C1 segment of cervical spinal cord (tissue), 14 donors: ENCODE measurements around the gene DLGAP1.

Experiments used
- DNase-seq, 14 donors: peaks; one replicate each; lab custom pipeline; 2025; lab: John Stamatoyannopoulos, UW

The DLGAP1 gene

DNA sequence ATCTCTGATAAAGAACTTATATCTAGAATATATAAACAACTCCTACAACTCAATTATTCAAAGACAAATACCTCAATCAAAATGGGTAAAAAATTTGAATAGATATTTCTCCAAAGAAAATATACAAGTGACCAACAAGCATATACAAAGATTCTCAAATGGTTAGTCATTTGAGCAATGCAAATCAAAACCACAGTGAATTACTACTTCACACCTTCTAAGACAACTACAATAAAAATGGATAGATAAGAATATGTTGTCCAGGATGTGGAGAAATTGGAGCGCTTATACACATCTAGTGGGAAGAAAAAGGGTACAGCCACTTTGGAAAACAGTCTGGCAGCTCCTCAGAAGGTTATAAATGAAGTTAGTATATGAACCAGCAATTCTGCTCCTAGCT, 672.2 kb downstream of the DLGAP1 start:
- no peak for DNase-seq

DNA sequence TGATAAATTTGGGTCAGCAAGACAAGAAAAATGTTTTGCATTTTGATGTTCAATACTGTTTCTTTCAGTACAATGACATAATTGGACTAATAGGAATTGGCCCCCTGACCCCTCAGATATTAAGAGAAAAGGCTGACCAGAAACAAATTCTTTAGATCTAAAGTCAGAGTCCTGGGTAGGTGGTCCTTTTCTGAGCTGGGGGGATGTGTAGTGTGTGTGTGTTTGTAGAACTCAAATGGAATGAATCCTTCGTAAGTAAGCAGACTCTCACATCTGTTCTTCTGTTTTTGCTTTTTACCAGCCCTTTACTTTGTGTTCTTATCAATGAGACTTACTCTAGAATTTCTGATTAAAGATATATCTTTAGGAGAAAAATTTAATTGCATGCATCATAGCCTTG, 677.4 kb downstream of the DLGAP1 start:
- DNase-seq, result no peak

GRCh38 chr18:3777122-3777521, 678.0 kb downstream of the DLGAP1 start:
- no peak for DNase-seq

- no peak for DNase-seq
These were observed 679.1 kb downstream of the DLGAP1 start for GRCh38 chr18:3775996-3776395.

GRCh38 chr18:3773303-3773702, 681.8 kb downstream of the DLGAP1 start:
- no peak for DNase-seq

GRCh38 chr18:3771121-3771971, 683.8 kb downstream of the DLGAP1 start:
- DNase-seq, result peak; percentile 36 to 91 (median 80)

DNA sequence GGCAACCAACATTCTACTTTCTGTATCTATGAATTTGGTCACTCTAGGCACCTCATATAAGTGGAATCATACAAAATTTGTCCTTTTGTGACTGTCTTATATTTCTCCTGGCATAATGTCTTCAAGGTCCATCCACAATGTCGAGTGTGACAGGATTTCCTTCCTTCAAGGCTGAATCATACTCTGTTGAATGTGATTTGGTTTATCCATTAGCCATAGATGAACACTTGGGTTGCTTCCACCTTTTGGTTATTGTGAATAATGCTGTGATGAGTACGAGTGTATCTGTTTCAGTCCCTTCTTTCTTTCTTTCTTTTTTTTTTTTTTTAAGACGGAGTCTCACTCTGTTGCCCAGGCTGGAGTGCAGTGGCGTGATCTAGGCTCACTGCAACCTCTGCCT, 693.8 kb downstream of the DLGAP1 start:
- no peak for DNase-seq

DNA sequence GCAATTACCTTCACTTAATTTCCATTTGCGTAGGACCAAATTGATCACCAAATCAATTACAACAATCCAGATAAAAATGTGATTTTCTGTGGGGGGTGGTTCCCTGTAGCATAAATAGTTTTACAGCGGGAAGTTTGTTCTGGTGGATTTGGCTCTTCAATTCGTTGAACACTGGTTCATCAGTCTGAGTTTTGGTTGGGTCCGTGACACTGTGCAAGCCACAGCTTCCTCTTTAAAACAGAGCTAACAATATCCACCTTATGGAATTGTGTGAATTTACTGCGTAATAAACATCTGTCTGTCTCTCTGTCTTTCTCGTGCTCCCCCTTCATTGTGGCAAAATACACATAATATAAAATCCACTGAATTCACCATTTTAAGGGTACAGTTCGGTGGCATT, 694.4 kb downstream of the DLGAP1 start:
- DNase-seq, result no peak

DNA sequence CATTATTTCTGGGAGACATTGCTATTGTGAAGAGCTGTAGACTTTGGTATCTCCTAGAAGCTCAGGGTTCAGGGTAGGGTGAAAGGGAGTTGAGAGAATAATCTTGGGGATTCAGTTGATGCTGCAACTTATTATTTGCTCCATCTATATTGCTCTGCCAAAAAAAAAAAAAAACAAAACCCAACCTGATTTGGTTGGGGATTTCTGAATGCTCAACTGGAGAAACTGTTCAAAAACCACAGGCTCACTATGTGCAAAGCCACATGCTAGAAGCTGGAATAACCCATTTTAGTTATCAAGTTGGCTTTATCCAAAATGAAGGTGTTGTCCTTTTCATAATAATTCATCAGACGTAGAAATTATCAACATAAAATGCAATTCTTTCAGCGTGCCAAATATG, 696.0 kb downstream of the DLGAP1 start:
- DNase-seq, result no peak

DNA sequence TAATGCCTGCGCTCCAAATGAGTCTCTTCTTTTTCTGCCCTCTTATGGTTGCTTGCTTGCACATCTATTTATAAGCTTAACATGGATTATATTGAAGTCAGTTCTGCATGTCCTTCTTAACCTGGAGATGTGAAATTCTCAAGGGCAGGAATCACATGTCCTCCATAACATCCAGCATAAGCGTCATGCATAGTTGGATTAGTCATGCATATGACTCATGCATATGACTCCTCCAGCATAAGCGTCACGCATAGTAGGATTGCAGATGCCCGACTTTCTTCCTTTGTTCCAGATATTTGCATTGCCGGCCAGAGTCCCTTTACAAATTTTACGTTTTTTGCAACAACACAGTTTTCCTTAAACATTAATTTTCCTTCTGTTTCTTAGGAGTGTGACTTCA, 696.6 kb downstream of the DLGAP1 start:
- no peak for DNase-seq

- no peak for DNase-seq
These were observed 697.7 kb downstream of the DLGAP1 start for GRCh38 chr18:3757361-3757760.

DNA sequence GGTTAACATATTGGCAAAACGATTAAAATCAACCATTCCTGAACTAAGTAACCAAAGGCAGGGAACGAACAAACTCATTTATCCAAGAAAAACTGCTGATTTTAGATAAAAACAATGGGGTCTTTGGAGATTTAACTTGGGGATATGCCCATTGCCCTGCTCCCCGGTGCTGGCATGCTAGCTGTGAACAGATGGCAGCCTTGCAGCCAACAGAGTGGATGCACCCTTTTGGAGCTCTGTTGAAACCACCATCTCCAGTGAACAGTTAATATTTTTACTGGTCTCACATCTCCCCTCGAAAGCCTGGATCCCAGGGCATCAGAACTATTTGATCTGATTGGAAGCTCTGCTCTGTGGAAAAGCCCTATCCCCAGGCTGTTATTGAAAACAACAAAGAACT, 702.0 kb downstream of the DLGAP1 start:
- peak in 1 of 14 donors; percentile 38 for DNase-seq

- DNase-seq, result no peak
These were observed 707.0 kb downstream of the DLGAP1 start for GRCh38 chr18:3748086-3748485.

- peak in 1 of 14 donors; percentile 8 for DNase-seq
These were observed 707.7 kb downstream of the DLGAP1 start for GRCh38 chr18:3747176-3747973.

GRCh38 chr18:3742541-3742940, 712.6 kb downstream of the DLGAP1 start:
- no peak for DNase-seq

GRCh38 chr18:3741333-3741732, 713.8 kb downstream of the DLGAP1 start:
- DNase-seq, result no peak

DNA sequence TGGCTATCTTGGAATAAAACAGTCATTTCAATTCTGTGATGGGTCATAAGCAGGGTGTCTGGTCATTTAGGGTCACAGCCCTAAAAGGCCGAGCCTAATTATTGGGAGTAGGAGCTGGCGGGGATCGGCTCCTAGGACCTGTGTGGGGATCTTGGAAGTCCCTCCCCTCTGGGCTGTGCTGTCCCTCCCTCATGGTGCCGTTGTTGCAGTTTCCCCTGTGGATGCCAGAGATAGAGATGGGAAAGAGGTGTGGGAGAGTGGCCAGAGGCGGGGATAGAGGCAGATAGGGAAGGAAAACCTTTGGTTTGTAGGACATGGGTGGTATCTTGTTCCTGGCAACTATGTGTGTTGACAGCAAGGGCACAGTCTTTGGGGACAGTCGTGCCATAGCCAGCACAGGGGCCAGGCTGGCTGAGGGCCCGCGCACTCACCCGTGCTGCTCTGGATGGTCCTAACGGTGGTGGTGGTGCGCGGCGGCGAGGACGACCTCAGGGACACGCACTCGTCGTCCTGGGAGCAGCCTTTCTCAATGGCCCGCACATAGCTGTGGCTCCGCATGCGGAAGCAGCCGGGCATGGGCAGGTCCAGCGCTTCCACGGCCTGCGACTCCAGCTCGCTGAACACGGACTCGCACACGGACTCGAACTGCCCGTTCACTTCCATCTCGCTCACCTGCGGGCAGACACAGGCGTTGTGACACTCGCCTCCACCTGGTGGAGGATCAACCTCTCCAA, 726.2 kb downstream of the DLGAP1 start:
- DNase-seq, result no peak

DNA sequence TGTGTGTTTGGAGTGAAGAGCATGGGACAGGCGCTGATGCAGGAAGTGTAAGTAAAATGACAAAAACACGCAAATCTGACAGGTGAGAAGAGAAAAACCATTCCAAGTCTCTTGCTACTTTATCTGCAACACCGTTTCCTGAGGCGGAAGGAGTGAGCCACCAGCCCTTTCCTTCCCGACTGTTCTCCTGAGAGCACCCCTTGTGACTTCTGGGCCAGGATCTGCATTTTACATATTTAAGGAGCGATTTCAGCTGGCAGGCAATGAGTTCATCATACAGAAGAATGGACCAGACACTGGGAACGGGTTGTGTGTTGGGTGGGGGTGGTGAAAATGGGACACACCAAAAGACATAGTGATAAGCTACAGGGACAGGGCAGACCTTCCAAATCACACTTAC, 727.8 kb downstream of the DLGAP1 start:
- DNase-seq, result no peak

DNA sequence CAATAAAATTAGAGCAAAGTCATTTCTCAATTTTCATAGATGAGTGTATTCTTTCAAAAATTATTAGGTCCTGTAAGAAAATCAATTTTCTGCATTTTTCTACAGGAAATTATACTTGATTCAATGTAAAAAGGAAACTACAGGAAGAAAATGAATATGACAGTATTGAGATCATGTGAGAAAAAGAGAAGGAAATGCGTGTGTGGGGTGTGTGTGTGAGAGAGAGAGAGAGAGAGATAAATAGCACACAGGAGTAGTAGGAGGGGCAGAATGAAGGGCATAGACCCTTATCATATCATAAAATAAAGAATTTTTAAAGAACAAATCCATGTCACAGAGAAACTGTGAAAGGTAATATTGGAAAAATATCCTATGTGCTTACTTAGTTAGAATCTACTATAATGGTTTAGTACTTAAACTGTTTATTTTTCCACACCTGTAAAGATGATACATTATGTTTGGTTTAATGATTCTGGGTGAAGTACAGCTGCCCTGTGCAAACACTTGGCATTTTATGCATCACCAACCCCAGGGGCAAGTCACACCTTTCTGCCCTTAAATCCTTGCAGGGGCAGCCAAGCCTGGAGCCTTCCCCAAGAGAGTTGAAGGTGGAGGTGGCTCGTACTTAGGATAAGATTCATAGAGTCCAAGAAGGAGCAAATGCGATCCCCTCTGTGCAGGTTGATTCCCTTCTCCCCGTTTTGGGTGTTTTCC, 728.7 kb downstream of the DLGAP1 start:
- DNase-seq, result no peak

DNA sequence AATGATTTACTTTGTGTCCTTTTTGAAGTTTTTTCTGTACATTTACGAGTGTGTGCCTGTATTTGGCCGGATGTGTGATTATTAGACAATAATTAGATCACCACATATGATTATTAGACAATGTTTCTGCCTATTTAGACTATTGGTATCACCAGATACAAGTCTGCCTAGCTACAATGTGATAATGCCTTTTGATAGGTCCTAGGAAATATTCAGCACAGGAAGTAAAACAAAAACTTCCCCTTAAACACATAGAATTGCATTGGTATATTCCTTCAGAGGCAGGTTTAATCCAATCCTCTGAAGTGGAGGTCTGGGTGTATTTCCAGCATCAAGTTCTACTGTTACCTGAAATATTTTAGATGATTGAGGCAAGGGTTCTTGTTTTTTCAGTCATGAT, 730.0 kb downstream of the DLGAP1 start:
- no peak for DNase-seq

DNA sequence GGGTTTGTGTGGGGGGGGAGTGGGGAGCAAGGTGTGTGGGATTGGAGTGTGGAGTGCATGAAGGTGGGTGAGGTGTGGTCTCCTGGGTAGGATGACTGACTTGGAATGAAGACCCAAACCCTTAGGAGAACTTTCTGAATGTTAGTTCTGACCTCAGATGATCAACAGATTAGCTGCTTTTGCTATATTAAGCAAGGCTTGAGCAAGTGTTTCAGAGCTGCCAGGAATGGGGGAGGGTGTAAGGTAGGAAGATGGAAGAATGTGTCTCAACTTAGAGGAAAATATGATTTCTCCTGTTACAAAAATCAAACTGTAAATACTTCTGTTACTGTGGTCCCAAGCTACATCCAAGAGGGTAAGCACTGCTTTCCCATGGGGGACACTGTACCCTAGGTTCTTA, 731.6 kb downstream of the DLGAP1 start:
- no peak for DNase-seq
